Endothelial cell of umbilical vein (primary cell): ENCODE data around the gene FAM216A. TPM values are rescaled to one million over a fixed set of nuclear protein-coding genes. Genes with fewer than 3 reads are reported as not detected.
"Not testable (repeated sequence)": the region's sequence is repeated elsewhere in the genome, so short reads cannot be mapped to it uniquely, and the experiment has no call there.

Source experiments
- BruUV-seq: library from RNA; stranded (reverse); fragments of 400-500 nt; replicated peaks from 2 replicates; lab custom pipeline; 2021; lab: Mats Ljungman, UMichigan
- CTCF ChIA-PET: fragments of 300-600, 350-600 bp; sonication (Branson Sonifier 250); formaldehyde crosslinking; loops from one replicate; lab custom pipeline; 2021; ENCODE audit warnings: antibody characterized with exemption, inconsistent platforms; lab: Charles Lee
- POLR2A ChIA-PET: fragments of 300-600, 350-600 bp; sonication (Branson Sonifier 250); formaldehyde crosslinking; loops from one replicate; lab custom pipeline; 2021; ENCODE audit warnings: antibody characterized with exemption, inconsistent platforms; lab: Charles Lee
- DNase-seq: peaks from one replicate; pipeline ENCODE4 v3.0.0-alpha.2; 2011; ENCODE audit warnings: low read depth, low spot score
- FAIRE-seq: peaks from 2 replicates; lab custom pipeline; 2011; peaks lifted over from hg19 to GRCh38; lab: Jason Lieb, UNC
- H2AFZ ChIP-seq: 2 replicates; pipeline ENCODE4 v1.6.0; 2012; ENCODE audit warnings: low read depth, low read length, control low read depth, inconsistent platforms
- H3K27ac ChIP-seq: 2 replicates; pipeline ENCODE4 v1.5.1; 2011; ENCODE audit warnings: low read depth, mild to moderate bottlenecking, control low read depth, low read length, moderate library complexity; ENCODE audit not compliant: insufficient read depth
- H3K27me3 ChIP-seq, 2 experiments: 2 replicates each; pipeline versions ENCODE4 v1.6.0 to v1.6.1; 2011; ENCODE audit warnings: low read length in 2 of 2, mixed read lengths in 1 of 2; ENCODE audit not compliant: control insufficient read depth in 2 of 2, insufficient read depth in 2 of 2
- H3K36me3 ChIP-seq, 2 experiments: 2 replicates in 1 of 2; 3 replicates in 1 of 2; pipeline ENCODE4 v1.5.1; 2011; ENCODE audit warnings: low read length in 2 of 2, mild to moderate bottlenecking in 1 of 2, moderate library complexity in 1 of 2; ENCODE audit not compliant: control insufficient read depth in 2 of 2, insufficient read depth in 2 of 2; ENCODE audit errors: extremely low read depth in 1 of 2
- H3K4me1 ChIP-seq: 3 replicates; pipeline ENCODE4 v1.5.1; 2011; ENCODE audit warnings: mild to moderate bottlenecking, low read length; ENCODE audit not compliant: control insufficient read depth, insufficient read depth; ENCODE audit errors: extremely low read depth
- H3K4me2 ChIP-seq: 2 replicates; pipeline ENCODE4 v1.6.1; 2011; ENCODE audit warnings: low read length, control low read depth, mixed read lengths; ENCODE audit not compliant: insufficient read depth
- H3K4me3 ChIP-seq, 3 experiments: fragments of 200-600 bp in 1 of 3; sonication (generic), shearing (Covaris generic) in 1 of 3; replicated peaks in 1 of 3; 2 replicates each; pipeline ENCODE4 v1.5.1; 2011 to 2016; ENCODE audit warnings: control low read depth in 3 of 3, low read length in 3 of 3, mild to moderate bottlenecking in 2 of 3, inconsistent platforms in 1 of 3, low read depth in 1 of 3, moderate library complexity in 1 of 3; ENCODE audit not compliant: insufficient read depth in 1 of 3
- H3K79me2 ChIP-seq: 2 replicates; pipeline ENCODE4 v1.6.0; 2012; ENCODE audit warnings: low read length, inconsistent platforms; ENCODE audit not compliant: control insufficient read depth, insufficient read depth
- H3K9ac ChIP-seq: replicated peaks from 2 replicates; pipeline ENCODE3; 2011; ENCODE audit warnings: low read length, control low read depth; ENCODE audit not compliant: insufficient read depth; ENCODE audit errors: extremely low read depth
- H3K9me1 ChIP-seq: replicated peaks from 3 replicates; pipeline ENCODE4 v1.6.0; 2011; ENCODE audit warnings: mild to moderate bottlenecking, low read length; ENCODE audit not compliant: control insufficient read depth, insufficient read depth; ENCODE audit errors: extremely low read depth
- H3K9me3 ChIP-seq: replicated peaks from 2 replicates; pipeline ENCODE4 v1.5.1; 2012; ENCODE audit warnings: low read length, inconsistent platforms; ENCODE audit not compliant: control insufficient read depth, insufficient read depth
- H4K20me1 ChIP-seq: replicated peaks from 2 replicates; pipeline ENCODE3; 2011; ENCODE audit warnings: mild to moderate bottlenecking, low read length; ENCODE audit not compliant: control insufficient read depth, insufficient read depth; ENCODE audit errors: extremely low read depth
- CTCF ChIP-seq, 2 donors: IDR thresholded peaks; 1 replicate in 1 of 2; 2 replicates in 1 of 2; pipeline ENCODE4 v1.5.1; 2011; ENCODE audit warnings: low read length in 2 of 2, mild to moderate bottlenecking in 2 of 2, moderate library complexity in 2 of 2, control low read depth in 1 of 2, inconsistent platforms in 1 of 2, low read depth in 1 of 2; ENCODE audit not compliant: insufficient read depth in 1 of 2; ENCODE audit errors: extremely low read depth in 1 of 2
- EZH2 ChIP-seq: IDR thresholded peaks from 2 replicates; pipeline ENCODE4 v1.6.1; 2012; ENCODE audit warnings: borderline replicate concordance, low read depth, mild to moderate bottlenecking, moderate library complexity, low read length, inconsistent platforms; ENCODE audit not compliant: severe bottlenecking
- FOS ChIP-seq: IDR thresholded peaks from 2 replicates; pipeline ENCODE4 v1.6.1; 2011; ENCODE audit warnings: mild to moderate bottlenecking, low read length, moderate library complexity, borderline replicate concordance; ENCODE audit not compliant: insufficient read depth
- GATA2 ChIP-seq: IDR thresholded peaks from 2 replicates; pipeline ENCODE4 v1.7.0; 2011; ENCODE audit warnings: low read depth, mild to moderate bottlenecking, moderate library complexity, mixed read lengths, low read length; ENCODE audit not compliant: insufficient read length, insufficient read depth
- JUN ChIP-seq: IDR thresholded peaks from 2 replicates; pipeline ENCODE4 v1.6.1; 2011; ENCODE audit warnings: borderline replicate concordance, low read depth; ENCODE audit not compliant: insufficient read length, insufficient read depth
- MAX ChIP-seq: IDR thresholded peaks from 2 replicates; pipeline ENCODE4 v1.6.1; 2011; ENCODE audit not compliant: insufficient read depth, insufficient read length
- MYC ChIP-seq: IDR thresholded peaks from one replicate; pipeline ENCODE4 v1.6.1; 2011; ENCODE audit warnings: mild to moderate bottlenecking, low read depth, low read length
- POLR2A ChIP-seq: IDR thresholded peaks from 2 replicates; pipeline ENCODE4 v1.6.1; 2012; ENCODE audit warnings: low read depth, mild to moderate bottlenecking, control low read depth, low read length
- POLR2AphosphoS5 ChIP-seq: IDR thresholded peaks from 2 replicates; pipeline ENCODE4 v1.6.1; 2012; ENCODE audit warnings: low read depth, mild to moderate bottlenecking, control low read depth, low read length, moderate library complexity; ENCODE audit not compliant: insufficient read depth
- dilution Hi-C: fragments of 300-500 bp; cut with MboI; formaldehyde crosslinking; loops from one replicate; pipeline ENCODE4 v1.15.0; 2019; ENCODE audit warnings: low sequenced_read_pairs; ENCODE audit not compliant: extremely low pct_ligation_motif_present
- intact Hi-C: fragments of 100-400 bp; cut with micrococcal nuclease; formaldehyde crosslinking; loops from one replicate; pipeline ENCODE4 v1.10.0; 2022
- polyA plus RNA-seq, 4 experiments: library from polyadenylated mRNA; depleted of rRNA in 3 of 4; stranded (reverse) in 3 of 4; unstranded in 1 of 4; fragments of >200 nt; gene quantifications; 2 replicates each; pipeline versions ENCODE4 v1.2.1 to v1.2.3, GENCODE V29; 2011 to 2012; ENCODE audit warnings: missing spikeins in 1 of 4
- total RNA-seq: library from RNA; stranded (reverse); gene quantifications from 2 replicates; pipeline ENCODE4 v1.2.3, GENCODE V29; 2021

The FAM216A gene
- total and polyA plus RNA-seq, 2 donors (not counting 3 experiments of a cell fraction or from before 2014, with no cell fraction given) = 11.6 to 11.7 TPM

GRCh38 chr12:110458756-110459155 lies 9.9 kb upstream of the FAM216A start:
- peaks cover 2 to 8% of the 10 kb centered on the region in 2 experiments for H3K36me3 ChIP-seq
- no peaks in the 10 kb centered on the region for H3K79me2 ChIP-seq
- TF ChIP-seq JUN (no peak), POLR2A (no peak), MAX (no peak), GATA2 (no peak), FOS (no peak), CTCF (IDR thresholded peaks at IDR 0.05; ENCODE audit: extremely low read depth in 1 of 2, insufficient read depth in 1 of 2, low read depth in 1 of 2, low read length in 2 of 2) (no peak), MYC (no peak), EZH2 (no peak), POLR2AphosphoS5 (no peak)
- no peak overlapping the region for H2AFZ ChIP-seq
- DNase-seq = no peak
- no peaks in the 10 kb centered on the region for H3K27me3 ChIP-seq
- H3K9me3 ChIP-seq = no peaks in the 10 kb centered on the region
- no peak overlapping the region for H3K4me2 ChIP-seq
- no peak overlapping the region for H3K4me3 ChIP-seq
- POLR2A ChIA-PET = no interaction called here
- no peaks in the 10 kb centered on the region for H4K20me1 ChIP-seq
- no peaks in the 10 kb centered on the region for H3K9me1 ChIP-seq
- H3K9ac ChIP-seq = no peak overlapping the region
- dilution Hi-C loops (no loop called here), intact Hi-C loops (no loop called here)
- no peak overlapping the region for H3K27ac ChIP-seq
- CTCF ChIA-PET = interaction anchor here (1.4 to 2.1 kb wide), 2 partner anchors 9 to 10 kb away, joined by 4 to 9 read pairs; partner anchors contain the start of genes ARPC3, FAM216A and GPN3
- H3K4me1 ChIP-seq = no peaks in the 10 kb centered on the region
- no peak for FAIRE-seq
- no TSS peak for BruUV-seq

- H3K79me2 ChIP-seq, H4K20me1 ChIP-seq, H3K9me3 ChIP-seq, H3K9me1 ChIP-seq, FAIRE-seq, H3K36me3 ChIP-seq, DNase-seq, H3K27ac ChIP-seq, H3K27me3 ChIP-seq, dilution Hi-C loops, BruUV-seq, POLR2A ChIA-PET, H3K4me2 ChIP-seq, intact Hi-C loops, H2AFZ ChIP-seq, H3K4me3 ChIP-seq, H3K9ac ChIP-seq, H3K4me1 ChIP-seq: not testable (repeated sequence)
- CTCF ChIA-PET = interaction anchor here (1.2 kb wide), 1 partner anchor 10 kb away, joined by 4 read pairs; no protein-coding TSS in a partner anchor
Observed at GRCh38 chr12:110461189-110461588, 7.5 kb upstream of the FAM216A start.
